H9 (cell line): ENCODE measurements around the gene SOX13. TPM values are rescaled to one million over a fixed set of nuclear protein-coding genes. Genes with fewer than 3 reads are reported as not detected.
A peak's percentile ranks its signal among the peaks of the same experiment; 100 is the strongest.

Experiments
- DNase-seq: peaks from one replicate; pipeline ENCODE4 v3.0.0-alpha.2; 2017
- H2AFZ ChIP-seq: one replicate; pipeline ENCODE4 v1.6.1; 2013; ENCODE audit warnings: mild to moderate bottlenecking, low read length, control low read depth, moderate library complexity
- H2AK5ac ChIP-seq: 2 replicates; pipeline ENCODE4 v1.6.1; 2013; ENCODE audit warnings: low read length, control low read depth, mixed read lengths; ENCODE audit not compliant: insufficient read length
- H2BK120ac ChIP-seq: one replicate; pipeline ENCODE4 v1.6.1; 2013; ENCODE audit warnings: low read depth, mild to moderate bottlenecking, low read length, control low read depth, inconsistent platforms; ENCODE audit not compliant: poor library complexity, severe bottlenecking
- H2BK12ac ChIP-seq: 2 replicates; pipeline ENCODE4 v1.6.1; 2013; ENCODE audit warnings: low read length, control low read depth, mixed read lengths, low read depth; ENCODE audit not compliant: insufficient read length
- H2BK15ac ChIP-seq: 2 replicates; pipeline ENCODE4 v1.6.1; 2013; ENCODE audit warnings: low read depth, low read length, control low read depth
- H2BK20ac ChIP-seq: one replicate; pipeline ENCODE4 v1.6.1; 2013; ENCODE audit warnings: low read depth, mild to moderate bottlenecking, low read length, control low read depth, inconsistent platforms; ENCODE audit not compliant: poor library complexity, severe bottlenecking
- H2BK5ac ChIP-seq: 2 replicates; pipeline ENCODE4 v1.6.1; 2013; ENCODE audit warnings: low read length, control low read depth, mixed read lengths; ENCODE audit not compliant: insufficient read length
- H3K14ac ChIP-seq: 2 replicates; pipeline ENCODE4 v1.6.1; 2013; ENCODE audit warnings: low read length, control low read depth; ENCODE audit not compliant: insufficient read depth
- H3K18ac ChIP-seq: 2 replicates; pipeline ENCODE4 v1.6.1; 2013; ENCODE audit warnings: low read depth, mild to moderate bottlenecking, mixed read lengths, low read length, control low read depth; ENCODE audit not compliant: insufficient read length
- H3K23ac ChIP-seq: 2 replicates; pipeline ENCODE4 v1.6.1; 2013; ENCODE audit warnings: low read length, control low read depth, mixed read lengths, low read depth; ENCODE audit not compliant: insufficient read length
- H3K23me2 ChIP-seq: 2 replicates; pipeline ENCODE4 v1.6.1; 2013; ENCODE audit warnings: low read depth, mild to moderate bottlenecking, mixed read lengths, low read length, control low read depth; ENCODE audit not compliant: insufficient read length, poor library complexity, severe bottlenecking
- H3K27ac ChIP-seq: 2 replicates; pipeline ENCODE4 v1.5.1; 2013; ENCODE audit warnings: low read length, control low read depth, mixed read lengths, low read depth; ENCODE audit not compliant: insufficient read length
- H3K27me3 ChIP-seq: 2 replicates; pipeline ENCODE4 v1.6.1; 2013; ENCODE audit warnings: low read length, control low read depth, inconsistent platforms; ENCODE audit not compliant: insufficient read depth
- H3K4ac ChIP-seq: 2 replicates; pipeline ENCODE4 v1.6.1; 2013; ENCODE audit warnings: low read depth, mild to moderate bottlenecking, control low read depth, inconsistent platforms, low read length, moderate library complexity
- H3K4me1 ChIP-seq: 2 replicates; pipeline ENCODE4 v1.6.1; 2013; ENCODE audit warnings: low read length, control low read depth, inconsistent platforms; ENCODE audit not compliant: insufficient read depth
- H3K4me2 ChIP-seq: 2 replicates; pipeline ENCODE4 v1.6.1; 2013; ENCODE audit warnings: low read length, control low read depth, mixed read lengths; ENCODE audit not compliant: insufficient read length, insufficient read depth
- H3K56ac ChIP-seq: 2 replicates; pipeline ENCODE4 v1.6.1; 2013; ENCODE audit warnings: low read depth, mild to moderate bottlenecking, mixed read lengths, low read length, control low read depth; ENCODE audit not compliant: insufficient read length
- H3K79me1 ChIP-seq: 2 replicates; pipeline ENCODE4 v1.6.1; 2013; ENCODE audit warnings: low read depth, mild to moderate bottlenecking, moderate library complexity, low read length, control low read depth, inconsistent platforms; ENCODE audit not compliant: insufficient read depth, poor library complexity, severe bottlenecking
- H3K79me2 ChIP-seq: 2 replicates; pipeline ENCODE4 v1.6.1; 2013; ENCODE audit warnings: low read length, control low read depth, inconsistent platforms; ENCODE audit not compliant: insufficient read depth
- H3K9ac ChIP-seq: 2 replicates; pipeline ENCODE4 v1.6.1; 2013; ENCODE audit warnings: low read length, control low read depth, mixed read lengths; ENCODE audit not compliant: insufficient read length; ENCODE audit errors: extremely low read depth
- H3K9me3 ChIP-seq: one replicate; pipeline ENCODE4 v1.6.1; 2013; ENCODE audit warnings: low read depth, low read length, inconsistent platforms; ENCODE audit not compliant: control insufficient read depth
- H3T11ph ChIP-seq: one replicate; pipeline ENCODE4 v1.6.1; 2013; ENCODE audit warnings: mild to moderate bottlenecking, low read length, control low read depth, inconsistent platforms
- H4K20me1 ChIP-seq: one replicate; pipeline ENCODE4 v1.6.1; 2013; ENCODE audit not compliant: control insufficient read depth, insufficient read length, insufficient read depth
- H4K5ac ChIP-seq: 2 replicates; pipeline ENCODE4 v1.6.1; 2013; ENCODE audit warnings: low read depth, mild to moderate bottlenecking, mixed read lengths, low read length, control low read depth; ENCODE audit not compliant: insufficient read length
- H4K8ac ChIP-seq: replicated peaks from 2 replicates; pipeline ENCODE4 v1.6.1; 2013; ENCODE audit warnings: low read length, control low read depth, mixed read lengths, low read depth; ENCODE audit not compliant: insufficient read length
- H4K91ac ChIP-seq: 2 replicates; pipeline ENCODE4 v1.6.1; 2013; ENCODE audit warnings: low read depth, mild to moderate bottlenecking, moderate library complexity, mixed read lengths, low read length, control low read depth; ENCODE audit not compliant: insufficient read length
- H3K27ac Mint-ChIP-seq, 3 experiments: 2 replicates in 2 of 3; 3 replicates in 1 of 3; pipeline ENCODE4 v1.8.0; 2020 to 2021; ENCODE audit warnings: mixed read lengths in 3 of 3, mild to moderate bottlenecking in 1 of 3, moderate library complexity in 1 of 3
- H3K27me3 Mint-ChIP-seq: 2 replicates; pipeline ENCODE4 v1.8.0; 2021; ENCODE audit warnings: low read depth, mild to moderate bottlenecking, moderate library complexity, mixed read lengths
- H3K36me3 Mint-ChIP-seq, 3 experiments: 2 replicates in 2 of 3; 3 replicates in 1 of 3; pipeline ENCODE4 v1.8.0; 2020 to 2021; ENCODE audit warnings: low read depth in 3 of 3, mixed read lengths in 3 of 3; ENCODE audit not compliant: insufficient read depth in 1 of 3
- H3K4me1 Mint-ChIP-seq, 2 experiments: 2 replicates each; pipeline ENCODE4 v1.8.0; 2020; ENCODE audit warnings: mixed read lengths in 2 of 2
- H3K4me3 Mint-ChIP-seq, 2 experiments: 2 replicates in 1 of 2; 3 replicates in 1 of 2; pipeline ENCODE4 v1.8.0; 2020 to 2021; ENCODE audit warnings: mild to moderate bottlenecking in 2 of 2, mixed read lengths in 2 of 2, moderate library complexity in 1 of 2
- H3K9me3 Mint-ChIP-seq, 2 experiments: 2 replicates in 1 of 2; 3 replicates in 1 of 2; pipeline ENCODE4 v1.8.0; 2020; ENCODE audit warnings: mild to moderate bottlenecking in 2 of 2, mixed read lengths in 2 of 2, moderate library complexity in 1 of 2
- CTCF ChIP-seq: fragments of 200-600 bp; sonication (generic); conservative IDR thresholded peaks from 3 replicates; pipeline ENCODE4 v1.8.0; 2021; ENCODE audit warnings: antibody characterized with exemption, mild to moderate bottlenecking
- WGBS: extraction: QIAGEN DNeasy Blood & Tissue Kit; methylation state at CpG from one replicate; pipeline ENCODE4 v1.1.7; 2013; ENCODE audit warnings: missing lambda C conversion rate, low lambda C conversion rate, mixed read lengths; ENCODE audit not compliant: insufficient read length; ENCODE audit errors: extremely low coverage; 5-methylcytosine and 5-hydroxymethylcytosine counted together
- total RNA-seq: library from RNA; stranded (reverse); gene quantifications from 2 replicates; pipeline ENCODE4 v1.2.1, GENCODE V29; 2021

The SOX13 gene
- total RNA-seq, 1 experiment from 2014 or later, result 120 TPM

GRCh38 chr1:204036882-204037655 lies 35.8 kb upstream of the SOX13 start:
- Histone ChIP-seq H4K5ac (no peak overlapping the region), H4K91ac (no peak overlapping the region), H2BK12ac (no peak overlapping the region), H3T11ph (no peak overlapping the region), H2BK5ac (no peak overlapping the region), H3K4me2 (no peak overlapping the region), H3K27me3 (no peaks in the 10 kb centered on the region), H3K79me1 (no peaks in the 10 kb centered on the region), H2AK5ac (no peak overlapping the region), H2BK120ac (no peak overlapping the region), H3K9me3 (no peaks in the 10 kb centered on the region), H3K4ac (no peak overlapping the region), H3K9ac (no peak overlapping the region), H4K8ac (no peak overlapping the region), H3K18ac (peak overlapping the region; percentile 21), H2BK20ac (no peak overlapping the region), H3K23me2 (no peaks in the 10 kb centered on the region), H2BK15ac (no peak overlapping the region), H4K20me1 (no peaks in the 10 kb centered on the region), H3K79me2 (no peaks in the 10 kb centered on the region), H3K14ac (no peak overlapping the region), H3K4me1 (no peaks in the 10 kb centered on the region; the same call in 1 of the 2 replicates), H2AFZ (no peak overlapping the region), H3K27ac (no peak overlapping the region), H3K23ac (no peak overlapping the region), H3K56ac (no peak overlapping the region)
- no peaks in the 10 kb centered on the region for H3K9me3 Mint-ChIP-seq
- H3K4me1 Mint-ChIP-seq, result peaks cover 27 to 30% of the 10 kb centered on the region in 2 experiments
- no peak for DNase-seq
- H3K27ac Mint-ChIP-seq, result peak overlapping the region in 2 of 3 experiments; percentile 18 to 30; a peak in 2 of 7 replicates
- no peaks in the 10 kb centered on the region for H3K36me3 Mint-ChIP-seq
- H3K27me3 Mint-ChIP-seq, result peaks cover 3% of the 10 kb centered on the region
- WGBS, result no CpG with 5 or more reads among the region's 14 CpGs
- peak; percentile 54 for TF ChIP-seq CTCF
- no peak overlapping the region for H3K4me3 Mint-ChIP-seq
